ENCODE data around the gene PROM2.

DNA sequence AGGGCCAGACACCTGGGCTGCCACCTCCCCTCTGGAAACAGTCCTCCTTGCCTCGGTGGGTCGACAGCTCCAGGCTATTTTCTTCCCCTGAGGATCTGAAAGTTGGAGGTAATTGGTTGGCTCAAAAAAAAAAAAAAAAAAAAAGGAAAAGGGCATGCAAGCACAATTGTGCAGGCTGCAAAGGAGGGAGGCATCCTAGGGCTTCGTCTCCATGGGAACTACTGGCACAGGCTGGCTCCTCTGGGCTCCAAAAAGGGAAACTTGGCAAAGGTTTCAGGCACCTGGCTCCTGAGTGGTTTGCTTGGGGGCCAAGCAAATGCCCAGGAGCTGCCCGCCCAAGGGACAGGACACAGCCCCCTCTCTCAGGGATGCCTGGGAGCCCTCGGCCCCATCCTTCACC is 21.8 kb downstream of the PROM2 start:
- TF ChIP-seq, protein P1, sequence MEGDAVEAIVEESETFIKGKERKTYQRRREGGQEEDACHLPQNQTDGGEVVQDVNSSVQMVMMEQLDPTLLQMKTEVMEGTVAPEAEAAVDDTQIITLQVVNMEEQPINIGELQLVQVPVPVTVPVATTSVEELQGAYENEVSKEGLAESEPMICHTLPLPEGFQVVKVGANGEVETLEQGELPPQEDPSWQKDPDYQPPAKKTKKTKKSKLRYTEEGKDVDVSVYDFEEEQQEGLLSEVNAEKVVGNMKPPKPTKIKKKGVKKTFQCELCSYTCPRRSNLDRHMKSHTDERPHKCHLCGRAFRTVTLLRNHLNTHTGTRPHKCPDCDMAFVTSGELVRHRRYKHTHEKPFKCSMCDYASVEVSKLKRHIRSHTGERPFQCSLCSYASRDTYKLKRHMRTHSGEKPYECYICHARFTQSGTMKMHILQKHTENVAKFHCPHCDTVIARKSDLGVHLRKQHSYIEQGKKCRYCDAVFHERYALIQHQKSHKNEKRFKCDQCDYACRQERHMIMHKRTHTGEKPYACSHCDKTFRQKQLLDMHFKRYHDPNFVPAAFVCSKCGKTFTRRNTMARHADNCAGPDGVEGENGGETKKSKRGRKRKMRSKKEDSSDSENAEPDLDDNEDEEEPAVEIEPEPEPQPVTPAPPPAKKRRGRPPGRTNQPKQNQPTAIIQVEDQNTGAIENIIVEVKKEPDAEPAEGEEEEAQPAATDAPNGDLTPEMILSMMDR (IDR thresholded peaks at IDR 0.05) = no peak
- TF ChIP-seq POLR2A (IDR thresholded peaks at IDR 0.05) = no peak
